ENCODE measurements around the gene C1orf210.

C1orf210 gene

GRCh38 chr1:43284065-43284464 lies 1.3 kb downstream of the C1orf210 start:
- peak overlapping the region in 2 of 3 experiments; percentile 84 to 86 for H3K4me3 Mint-ChIP-seq
- H3K9me3 Mint-ChIP-seq: no peaks in the 10 kb centered on the region
- no peaks in the 10 kb centered on the region for H3K4me1 Mint-ChIP-seq
- peak overlapping the region; percentile 74 to 97 (median 84) for H3K27ac Mint-ChIP-seq
- H3K27me3 Mint-ChIP-seq (ENCODE audit: low read depth): peaks cover 19% of the 10 kb centered on the region
- H3K36me3 Mint-ChIP-seq (ENCODE audit: low read depth): no peaks in the 10 kb centered on the region
- TF ChIP-seq, protein P1, sequence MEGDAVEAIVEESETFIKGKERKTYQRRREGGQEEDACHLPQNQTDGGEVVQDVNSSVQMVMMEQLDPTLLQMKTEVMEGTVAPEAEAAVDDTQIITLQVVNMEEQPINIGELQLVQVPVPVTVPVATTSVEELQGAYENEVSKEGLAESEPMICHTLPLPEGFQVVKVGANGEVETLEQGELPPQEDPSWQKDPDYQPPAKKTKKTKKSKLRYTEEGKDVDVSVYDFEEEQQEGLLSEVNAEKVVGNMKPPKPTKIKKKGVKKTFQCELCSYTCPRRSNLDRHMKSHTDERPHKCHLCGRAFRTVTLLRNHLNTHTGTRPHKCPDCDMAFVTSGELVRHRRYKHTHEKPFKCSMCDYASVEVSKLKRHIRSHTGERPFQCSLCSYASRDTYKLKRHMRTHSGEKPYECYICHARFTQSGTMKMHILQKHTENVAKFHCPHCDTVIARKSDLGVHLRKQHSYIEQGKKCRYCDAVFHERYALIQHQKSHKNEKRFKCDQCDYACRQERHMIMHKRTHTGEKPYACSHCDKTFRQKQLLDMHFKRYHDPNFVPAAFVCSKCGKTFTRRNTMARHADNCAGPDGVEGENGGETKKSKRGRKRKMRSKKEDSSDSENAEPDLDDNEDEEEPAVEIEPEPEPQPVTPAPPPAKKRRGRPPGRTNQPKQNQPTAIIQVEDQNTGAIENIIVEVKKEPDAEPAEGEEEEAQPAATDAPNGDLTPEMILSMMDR (IDR thresholded peaks at IDR 0.05; ENCODE audit: unreplicated experiment in 3 of 3): no peak

DNA sequence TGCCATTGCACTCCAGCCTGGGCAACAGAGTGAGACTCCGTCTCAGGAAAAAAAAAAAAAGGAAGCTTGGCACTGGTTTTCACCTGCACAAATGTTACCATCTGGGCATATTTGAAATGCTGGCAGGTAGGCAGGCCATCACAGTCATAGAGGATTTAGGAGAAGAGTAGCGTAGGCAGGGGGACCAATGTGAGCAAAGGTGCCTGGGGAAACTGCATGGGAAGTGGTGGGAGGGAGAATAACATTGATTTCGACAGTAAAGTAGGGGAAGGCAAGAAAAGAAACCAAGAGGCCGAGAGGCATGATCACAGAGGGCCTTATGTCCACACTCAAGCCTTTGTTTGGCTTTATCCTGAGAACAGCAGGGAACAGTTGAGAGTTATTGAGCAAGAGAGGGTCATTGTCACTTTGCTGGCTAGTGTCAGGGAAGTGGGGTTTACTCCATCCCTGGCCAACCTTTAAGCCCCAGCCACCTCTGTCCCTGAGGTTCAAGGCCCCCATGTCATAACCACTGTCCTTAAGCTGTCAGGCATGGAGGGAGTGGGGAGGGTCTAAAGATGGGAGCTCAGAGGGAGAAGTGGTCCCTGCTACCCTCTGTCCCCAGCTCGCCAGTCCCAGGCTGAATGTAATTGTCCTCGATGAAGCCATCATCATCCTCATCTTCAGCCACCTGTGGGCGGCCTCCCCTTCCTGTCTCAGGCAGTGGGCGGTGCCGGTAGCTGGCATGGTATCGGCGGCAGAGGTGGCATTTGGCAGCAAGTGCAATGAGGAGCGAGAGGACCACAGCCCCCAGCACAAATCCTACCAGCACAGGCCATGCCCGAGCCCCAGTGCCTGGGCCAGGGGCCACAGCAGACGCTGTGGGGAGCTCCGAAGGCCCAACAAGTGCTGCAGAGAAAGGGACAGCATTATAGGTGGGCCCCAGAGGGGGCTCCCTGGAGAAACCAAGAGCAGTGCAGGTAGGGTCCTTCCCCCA lies 2.9 kb downstream of the C1orf210 start:
- H3K27me3 Mint-ChIP-seq (ENCODE audit: low read depth): peaks cover 18% of the 10 kb centered on the region
- no peaks in the 10 kb centered on the region for H3K9me3 Mint-ChIP-seq
- H3K4me3 Mint-ChIP-seq: no peak overlapping the region
- no peaks in the 10 kb centered on the region for H3K4me1 Mint-ChIP-seq
- H3K36me3 Mint-ChIP-seq (ENCODE audit: low read depth): no peaks in the 10 kb centered on the region
- TF ChIP-seq, protein P1 (IDR thresholded peaks at IDR 0.05; ENCODE audit: unreplicated experiment in 3 of 3): no peak
- peak overlapping the region in 1 of 3 experiments; percentile 27 for H3K27ac Mint-ChIP-seq

- Mint-ChIP-seq H3K4me1 (peaks cover 8% of the 10 kb centered on the region), H3K36me3 (ENCODE audit: low read depth) (no peaks in the 10 kb centered on the region), H3K27me3 (ENCODE audit: low read depth) (peaks cover 11% of the 10 kb centered on the region), H3K9me3 (no peaks in the 10 kb centered on the region), H3K27ac (peak overlapping the region in 1 of 3 experiments; percentile 78), H3K4me3 (no peak overlapping the region)
- TF ChIP-seq, protein P1 (IDR thresholded peaks at IDR 0.05; ENCODE audit: unreplicated experiment in 3 of 3): no peak
Observed at GRCh38 chr1:43280692-43281091, 4.7 kb downstream of the C1orf210 start.

DNA sequence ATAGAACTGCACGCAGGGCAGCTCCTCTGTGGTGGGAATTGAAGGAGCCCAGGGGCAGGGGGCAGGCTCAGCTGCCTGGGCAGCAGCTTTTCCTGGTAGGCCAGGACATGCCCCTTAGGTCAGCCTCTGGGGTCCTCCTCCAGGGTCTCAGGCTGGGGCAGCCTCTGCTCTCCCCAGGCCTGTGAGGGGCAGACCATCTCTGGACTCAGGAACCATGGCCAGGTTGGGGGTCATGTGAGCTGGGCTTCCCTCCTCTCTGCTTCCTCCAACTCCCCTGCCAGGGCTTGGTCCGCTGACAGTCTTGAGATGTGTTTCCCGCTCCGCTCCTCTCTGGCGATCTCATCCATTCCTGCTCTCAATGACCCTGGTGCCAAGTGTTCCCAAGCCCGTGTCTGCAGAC lies 5.7 kb downstream of the C1orf210 start:
- Mint-ChIP-seq H3K27me3 (ENCODE audit: low read depth) (peaks cover 10% of the 10 kb centered on the region), H3K36me3 (ENCODE audit: low read depth) (no peaks in the 10 kb centered on the region), H3K9me3 (no peaks in the 10 kb centered on the region), H3K27ac (no peak overlapping the region), H3K4me1 (peaks cover 8% of the 10 kb centered on the region), H3K4me3 (no peak overlapping the region)
- TF ChIP-seq, protein P1 (IDR thresholded peaks at IDR 0.05; ENCODE audit: unreplicated experiment in 3 of 3): no peak

DNA sequence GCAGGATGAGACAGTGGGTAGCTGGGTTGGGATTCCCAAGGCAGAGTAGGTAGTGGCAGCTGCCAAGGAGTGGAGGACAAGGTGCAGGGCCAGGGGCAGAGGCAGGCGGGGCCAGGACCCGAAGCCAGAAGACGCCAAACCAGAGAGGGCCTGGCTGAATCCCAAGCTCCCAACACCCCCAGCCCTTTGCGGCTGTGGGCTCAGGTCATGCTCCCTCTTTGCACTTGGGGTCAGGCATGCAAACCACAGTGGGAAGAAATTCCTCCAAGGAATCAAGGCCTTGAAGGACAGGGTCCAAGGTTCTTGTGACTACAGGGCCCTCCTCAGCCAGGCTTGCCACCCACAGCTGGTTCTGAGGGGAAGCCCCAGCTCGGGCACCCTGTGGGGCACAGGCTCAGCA lies 6.2 kb downstream of the C1orf210 start:
- TF ChIP-seq, protein P1 (IDR thresholded peaks at IDR 0.05; ENCODE audit: unreplicated experiment in 3 of 3): no peak
- Mint-ChIP-seq H3K36me3 (ENCODE audit: low read depth) (no peaks in the 10 kb centered on the region), H3K27ac (no peak overlapping the region), H3K4me3 (no peak overlapping the region), H3K4me1 (peaks cover 8% of the 10 kb centered on the region), H3K9me3 (no peaks in the 10 kb centered on the region), H3K27me3 (ENCODE audit: low read depth) (peaks cover 5% of the 10 kb centered on the region)

Measured in nephron (organoid).